Glomerular endothelial cell (primary cell): Measurements from ENCODE around the gene TAGLN. TPM values are rescaled to one million over a fixed set of nuclear protein-coding genes. Genes with fewer than 3 reads are reported as not detected.
"Not testable (repeated sequence)": the region's sequence is repeated elsewhere in the genome, so short reads cannot be mapped to it uniquely, and the experiment has no call there.

Experiments
- DNase-seq: peaks from one replicate; pipeline ENCODE4 v3.0.0-alpha.2; 2011; ENCODE audit warnings: low read depth, low spot score; ENCODE audit errors: extremely low read depth
- total RNA-seq: library from RNA; depleted of rRNA; stranded (reverse); fragments of >200 nt; gene quantifications from 2 replicates; pipeline ENCODE4 v1.2.3, GENCODE V29; 2015

TAGLN gene
- total RNA-seq, 1 donor from 2014 or later, result 467 TPM

GRCh38 chr11:117180661-117181585 lies 18.2 kb upstream of the TAGLN start:
- DNase-seq, result no peak

GRCh38 chr11:117181586-117182550 lies 17.3 kb upstream of the TAGLN start:
- DNase-seq, result no peak

GRCh38 chr11:117182551-117182935 lies 16.6 kb upstream of the TAGLN start:
- DNase-seq, result no peak

GRCh38 chr11:117183178-117183577 lies 16.0 kb upstream of the TAGLN start:
- DNase-seq, result not testable (repeated sequence)

- no peak for DNase-seq
These were observed 15.3 kb upstream of the TAGLN start for GRCh38 chr11:117183724-117184349.

GRCh38 chr11:117185736-117186430 lies 13.3 kb upstream of the TAGLN start:
- DNase-seq, result no peak

GRCh38 chr11:117186431-117186761 lies 12.8 kb upstream of the TAGLN start:
- no peak for DNase-seq

GRCh38 chr11:117187007-117187406 lies 12.2 kb upstream of the TAGLN start:
- DNase-seq, result no peak

GRCh38 chr11:117187428-117187798 lies 11.8 kb upstream of the TAGLN start:
- no peak for DNase-seq

GRCh38 chr11:117187799-117188481 lies 11.2 kb upstream of the TAGLN start:
- DNase-seq, result no peak

- DNase-seq, result no peak
These were observed 10.5 kb upstream of the TAGLN start for GRCh38 chr11:117188620-117189081.

- DNase-seq, result no peak
These were observed 9.8 kb upstream of the TAGLN start for GRCh38 chr11:117189191-117189940.

- no peak for DNase-seq
These were observed 9.1 kb upstream of the TAGLN start for GRCh38 chr11:117189941-117190544.

GRCh38 chr11:117191680-117192400 lies 7.3 kb upstream of the TAGLN start:
- DNase-seq, result no peak

- no peak for DNase-seq
These were observed 6.7 kb upstream of the TAGLN start for GRCh38 chr11:117192401-117192875.

GRCh38 chr11:117193130-117194020 lies 5.8 kb upstream of the TAGLN start:
- no peak for DNase-seq

- no peak for DNase-seq
These were observed 4.9 kb upstream of the TAGLN start for GRCh38 chr11:117194267-117194666.
